HG03432 (cell line): ENCODE data around the gene CRCP.
"Not testable (repeated sequence)": the region's sequence is repeated elsewhere in the genome, so short reads cannot be mapped to it uniquely, and the experiment has no call there.

Experiments
- ATAC-seq: cut with Tn5 transposase; IDR thresholded peaks from one replicate; pipeline ENCODE4 v1.9.1; 2021; ENCODE audit warnings: mild to moderate bottlenecking, moderate library complexity; ENCODE audit not compliant: unreplicated experiment

The CRCP gene

DNA sequence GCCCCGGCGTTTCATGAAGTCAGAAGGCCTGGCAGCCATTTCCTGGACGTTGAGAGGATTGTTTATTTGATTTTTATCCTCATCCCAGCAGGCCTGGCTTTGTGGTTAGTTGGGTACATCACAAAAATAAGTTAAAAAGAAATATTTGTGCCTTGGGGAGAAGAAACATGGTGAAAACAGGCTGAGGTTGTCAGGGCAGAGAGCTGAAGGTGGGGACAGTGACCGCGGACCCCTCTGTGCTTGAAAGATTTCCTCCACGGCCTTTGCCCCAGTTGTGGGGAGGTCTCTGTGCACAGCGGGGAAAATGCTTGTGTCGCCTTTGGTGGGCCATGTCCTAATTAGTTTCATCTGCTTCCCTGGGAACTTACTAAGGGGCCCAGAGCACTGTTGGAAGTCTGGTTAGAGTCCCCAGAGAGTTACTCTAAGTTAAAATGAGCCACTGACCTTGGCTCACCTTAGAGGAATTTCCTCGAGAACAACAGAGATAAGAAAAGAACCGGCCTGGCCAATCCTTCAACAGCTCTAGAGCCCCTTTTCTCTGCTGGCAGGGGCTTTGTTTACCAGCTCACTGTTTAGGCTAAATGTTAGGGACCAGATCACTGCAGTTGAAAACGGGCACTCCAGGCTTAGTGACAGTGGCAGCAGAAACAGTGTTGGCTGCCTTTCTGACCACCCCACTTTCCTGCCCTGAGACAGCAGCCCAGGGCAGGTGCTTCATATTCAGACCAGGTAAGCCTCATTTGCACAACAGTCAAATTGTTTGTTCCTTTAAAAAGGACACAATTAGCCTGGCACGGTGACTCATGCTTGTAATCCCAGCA, 37.9 kb downstream of the CRCP start:
- no peak for ATAC-seq

DNA sequence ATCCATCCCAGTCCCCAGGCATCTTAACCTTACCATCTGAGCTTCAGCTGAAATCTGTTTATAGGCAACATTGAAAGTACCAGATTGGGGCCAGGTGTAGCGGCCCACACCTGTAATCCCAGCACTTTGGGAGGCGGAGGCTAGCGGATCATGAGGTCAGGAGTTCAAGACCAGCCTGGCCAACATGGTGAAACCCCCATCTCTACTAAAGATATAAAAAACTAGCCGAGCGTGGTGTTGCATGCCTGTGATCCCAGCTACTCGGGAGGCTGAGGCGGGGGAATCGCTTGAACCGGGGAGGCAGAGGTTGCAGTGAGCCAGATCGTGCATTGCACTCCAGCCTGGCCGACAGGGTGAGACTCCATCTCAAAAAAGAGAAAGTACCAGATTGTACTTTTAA, 39.0 kb downstream of the CRCP start:
- ATAC-seq, result no peak

DNA sequence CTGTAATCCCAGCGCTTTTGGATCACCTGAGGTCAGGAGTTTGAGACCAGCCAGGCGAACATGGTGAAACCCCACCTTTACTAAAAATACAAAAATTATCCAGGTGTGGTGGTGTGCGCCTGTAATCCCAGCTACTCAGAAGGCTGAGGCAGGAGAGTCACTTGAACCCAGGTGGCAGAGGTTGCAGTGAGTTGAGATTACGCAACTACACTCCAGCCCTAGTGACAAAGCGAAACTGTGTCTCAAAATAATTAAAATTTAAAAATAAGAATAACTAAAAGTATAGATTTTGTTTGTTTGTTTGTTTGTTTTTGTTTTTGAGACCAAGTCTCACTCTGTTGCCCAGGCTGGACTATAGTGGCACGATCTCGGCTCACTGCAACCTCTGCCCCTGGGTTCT, 41.4 kb downstream of the CRCP start:
- not testable (repeated sequence) for ATAC-seq

DNA sequence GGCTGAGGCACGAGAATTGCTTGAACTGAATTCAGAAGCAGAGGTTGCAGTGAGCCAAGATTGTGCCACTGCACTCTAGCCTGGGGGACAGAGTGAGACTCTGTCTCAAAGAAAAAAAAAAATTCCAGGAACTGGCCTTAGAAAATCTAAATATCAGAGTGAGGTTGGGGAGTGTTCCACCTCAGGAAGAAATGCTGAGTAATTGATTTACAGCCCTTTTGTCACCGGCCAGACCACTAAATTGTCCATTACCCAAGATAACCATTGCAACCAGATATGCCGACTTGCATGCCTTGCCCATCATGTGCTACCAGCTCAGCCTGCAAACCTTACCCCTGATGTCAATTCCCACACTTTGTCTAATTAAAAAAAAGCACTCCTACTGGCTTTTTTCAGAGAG, 42.4 kb downstream of the CRCP start:
- ATAC-seq, result no peak

DNA sequence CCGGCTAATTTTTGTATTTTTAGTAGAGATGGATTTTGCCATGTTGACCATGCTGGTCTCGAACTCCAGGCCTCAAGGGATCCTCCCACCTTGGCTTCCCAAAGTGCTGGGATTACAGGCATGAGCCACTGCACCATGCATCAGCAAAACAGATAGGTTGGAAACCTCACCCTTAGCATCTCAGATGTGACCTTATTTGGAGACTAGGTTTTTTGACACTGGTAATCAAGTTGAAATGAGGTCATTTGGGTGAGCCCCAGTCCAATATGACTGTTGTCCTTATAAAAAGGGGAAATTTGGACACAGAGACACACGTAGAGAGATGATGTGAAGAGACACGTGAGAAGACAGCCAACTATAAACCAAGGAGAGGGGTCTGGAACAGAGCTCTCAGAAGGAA, 48.0 kb downstream of the CRCP start:
- ATAC-seq, result no peak

DNA sequence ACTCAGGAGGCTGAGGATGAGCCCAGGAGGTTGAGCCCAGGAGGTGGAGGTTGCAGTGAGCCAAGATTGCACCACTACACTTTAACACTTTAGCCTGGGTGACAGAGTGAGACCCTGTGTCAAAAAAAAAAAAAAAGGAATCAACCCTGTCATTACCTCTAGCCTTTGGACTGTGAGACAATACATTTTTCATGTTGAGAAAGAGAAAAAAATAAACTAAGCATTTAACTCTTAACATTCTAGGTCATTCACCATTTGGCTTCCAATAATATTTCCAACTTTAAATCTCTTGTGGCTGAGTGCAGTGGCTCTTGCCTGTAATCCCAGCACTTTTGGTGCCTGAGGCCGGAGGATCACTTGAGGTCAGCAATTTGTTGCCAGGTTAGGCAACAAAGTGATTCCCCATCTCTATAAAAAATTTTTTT, 48.6 kb downstream of the CRCP start:
- no peak for ATAC-seq

GRCh38 chr7:66164356-66164755, 49.7 kb downstream of the CRCP start:
- ATAC-seq, result no peak

- ATAC-seq, result no peak
Measured at GRCh38 chr7:66167773-66168387, 53.2 kb downstream of the CRCP start.

DNA sequence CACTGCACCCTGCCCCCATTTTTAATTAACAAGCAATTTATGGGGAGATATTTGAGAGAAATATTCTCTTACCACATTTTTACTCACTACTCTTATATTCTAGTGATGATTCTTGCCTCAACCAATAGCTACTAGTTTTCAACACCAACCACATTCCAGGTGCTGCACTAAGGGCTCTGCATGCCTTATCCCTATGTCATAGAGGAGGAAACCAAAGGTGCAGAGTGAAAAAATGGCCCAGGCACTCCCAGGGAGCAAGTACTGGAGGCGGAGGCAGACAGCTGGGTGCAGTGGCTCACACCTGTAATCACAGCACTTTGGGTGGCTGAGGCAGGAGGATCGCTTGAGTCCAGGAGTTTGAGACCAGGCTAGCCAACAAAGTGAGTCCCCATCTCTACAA, 55.0 kb downstream of the CRCP start:
- ATAC-seq, result no peak

GRCh38 chr7:66170309-66171231, 55.9 kb downstream of the CRCP start:
- no peak for ATAC-seq

DNA sequence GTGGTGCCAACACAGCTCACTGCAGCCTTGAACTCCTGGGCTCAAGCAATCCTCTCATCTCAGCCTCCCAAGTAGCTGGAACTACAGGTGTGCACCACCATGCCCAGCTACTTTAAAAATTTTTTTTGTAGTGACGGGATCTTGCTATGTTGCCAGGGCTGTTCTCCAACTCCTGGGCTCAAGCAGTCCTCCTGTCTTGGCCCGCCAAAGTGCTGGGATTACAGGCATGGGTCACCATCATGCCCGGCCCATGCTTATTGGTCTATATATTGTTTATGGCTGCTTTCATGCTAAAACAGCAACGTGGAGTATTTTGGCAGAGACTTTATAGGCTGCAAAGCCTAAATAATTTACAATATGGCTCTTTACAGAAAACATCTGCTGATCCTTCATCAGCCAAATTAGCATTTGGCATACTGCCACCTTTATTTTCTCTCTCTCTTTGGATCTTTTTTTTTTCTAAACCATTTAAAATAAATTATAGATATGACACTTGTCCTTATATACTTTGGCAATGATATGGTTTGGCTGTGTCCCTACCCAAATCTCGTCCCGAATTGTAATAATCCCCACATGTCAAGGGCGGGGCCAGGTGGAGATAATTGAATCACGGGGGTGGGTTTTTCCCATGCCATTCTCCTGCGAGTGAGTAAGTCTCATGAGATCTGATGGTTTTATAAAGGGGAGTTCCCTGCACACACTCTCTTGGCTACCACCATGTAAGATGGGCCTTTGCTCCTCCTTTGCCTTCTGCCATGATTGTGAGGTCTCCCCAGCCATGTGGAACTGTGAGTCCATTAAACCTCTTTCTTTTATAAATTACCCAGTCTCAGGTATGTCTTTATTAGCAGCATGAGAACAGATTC, 58.1 kb downstream of the CRCP start:
- ATAC-seq, result not testable (repeated sequence)

GRCh38 chr7:66173856-66174255, 59.2 kb downstream of the CRCP start:
- ATAC-seq, result no peak

- not testable (repeated sequence) for ATAC-seq
Measured at GRCh38 chr7:66175006-66175405, 60.4 kb downstream of the CRCP start.

- ATAC-seq, result no peak
Measured at GRCh38 chr7:66176914-66177313, 62.3 kb downstream of the CRCP start.

GRCh38 chr7:66178258-66178657, 63.6 kb downstream of the CRCP start:
- no peak for ATAC-seq

GRCh38 chr7:66181329-66181728, 66.7 kb downstream of the CRCP start:
- no peak for ATAC-seq

DNA sequence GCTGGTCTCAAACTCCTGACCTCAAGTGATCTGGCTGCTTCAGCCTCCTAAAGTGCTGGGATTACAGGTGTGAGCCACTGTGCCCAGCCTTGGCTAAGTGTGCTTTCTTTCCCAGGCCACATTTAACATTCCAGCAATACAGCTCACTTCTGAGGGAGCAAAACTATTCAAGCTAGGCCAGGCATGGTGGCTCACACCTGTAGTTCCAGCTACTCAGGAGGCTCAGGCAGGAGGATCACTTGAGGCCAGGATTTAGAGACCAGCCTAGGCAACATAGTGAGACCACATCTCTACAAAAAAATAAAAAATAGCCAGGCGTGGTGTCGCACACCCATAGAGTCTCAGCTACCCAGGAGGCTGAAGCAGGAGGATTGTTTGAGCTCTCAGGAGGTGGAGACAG, 67.2 kb downstream of the CRCP start:
- ATAC-seq, result no peak

DNA sequence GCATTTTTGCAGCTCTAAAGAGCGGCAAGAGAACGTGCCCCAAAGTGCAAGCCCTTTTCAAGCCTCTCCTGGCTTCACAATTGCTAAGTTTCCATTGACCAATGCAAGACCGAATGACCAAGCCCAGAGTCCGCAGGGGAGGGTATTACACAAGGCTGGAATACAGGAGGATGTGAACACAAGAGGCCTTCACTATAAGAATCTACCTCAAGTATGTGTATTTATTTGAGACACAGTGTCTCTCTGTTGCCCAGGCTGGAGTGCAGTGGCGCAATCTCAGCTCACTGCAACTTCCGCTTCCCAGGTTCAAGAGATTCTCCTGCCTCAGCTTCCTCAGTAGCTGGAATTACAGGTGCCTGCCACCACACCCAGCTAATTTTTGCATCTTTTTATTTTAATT, 68.3 kb downstream of the CRCP start:
- no peak for ATAC-seq

DNA sequence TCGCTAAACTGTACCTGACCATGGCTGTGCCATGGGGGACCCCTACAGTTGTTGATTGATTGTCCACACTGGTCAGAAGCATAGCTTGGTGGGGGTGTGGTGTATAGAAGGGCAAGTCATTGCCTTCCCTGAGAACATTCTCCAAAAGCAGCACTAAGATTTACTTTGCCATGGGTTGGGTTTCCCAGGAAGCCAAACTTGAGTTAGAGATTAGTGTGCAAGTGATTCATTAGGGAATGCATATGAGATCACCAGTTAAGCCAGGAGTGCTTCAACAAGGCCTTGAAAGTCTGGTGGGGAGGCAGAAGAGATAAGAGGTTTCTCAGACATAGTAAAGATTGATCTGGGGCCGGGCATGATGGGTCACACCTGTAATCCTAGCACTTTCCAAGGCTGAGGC, 69.1 kb downstream of the CRCP start:
- no peak for ATAC-seq

DNA sequence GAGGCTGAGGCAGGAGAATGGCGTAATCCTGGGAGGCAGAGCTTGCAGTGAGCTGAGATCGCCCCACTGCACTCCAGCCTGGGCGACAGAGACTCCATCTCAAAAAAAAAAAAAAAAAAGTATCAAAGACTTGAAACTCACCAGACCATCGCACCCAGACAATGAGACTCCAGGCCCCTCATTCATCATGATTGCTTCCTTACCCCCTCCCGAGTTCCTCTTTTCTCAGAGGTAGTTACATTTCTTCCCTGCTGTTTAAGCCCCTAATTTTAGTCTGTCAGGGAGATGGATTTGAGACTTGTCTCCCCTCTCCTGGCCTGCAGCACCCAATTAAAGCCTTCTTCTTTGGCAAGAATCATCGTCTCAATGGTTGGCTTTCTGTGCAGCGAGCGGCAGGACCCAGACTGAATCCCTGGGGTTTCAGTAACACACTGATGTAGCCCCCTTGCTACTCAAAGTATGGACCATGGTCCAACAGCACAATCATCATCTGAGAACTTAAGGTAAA, 71.1 kb downstream of the CRCP start:
- no peak for ATAC-seq
